ENCODE measurements around the gene REEP2. TPM values are rescaled to one million over a fixed set of nuclear protein-coding genes. Genes with fewer than 3 reads are reported as not detected.
"Not testable (repeated sequence)": the region's sequence is repeated elsewhere in the genome, so short reads cannot be mapped to it uniquely, and the experiment has no call there.

REEP2 gene
- total RNA-seq, 2 donors from 2014 or later = 12.5 to 13.0 TPM

DNA sequence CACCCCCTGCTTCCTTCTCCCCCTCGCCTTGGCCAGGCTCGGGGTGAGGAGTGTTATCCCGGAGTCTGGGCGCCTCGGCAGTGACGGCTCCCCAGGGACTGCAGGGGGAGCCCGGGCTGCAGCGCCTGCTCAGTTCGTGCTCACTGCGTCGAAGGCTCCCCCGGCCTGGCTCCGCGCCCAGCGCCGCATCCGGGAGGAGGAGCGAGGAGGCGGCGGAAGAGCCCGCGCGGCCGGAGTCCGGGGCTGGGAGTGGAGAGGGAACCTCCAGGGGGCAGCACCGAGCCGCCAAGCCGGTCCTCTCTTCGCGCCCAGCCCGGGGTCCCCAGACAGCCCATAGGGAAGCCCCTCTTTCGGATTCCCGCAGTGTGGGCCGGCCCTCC is 25.1 kb downstream of the REEP2 start:
- intact Hi-C loops (cut with DNase I) = no loop called here
- peak; percentile 99 for DNase-seq (ENCODE audit: low spot score)

DNA sequence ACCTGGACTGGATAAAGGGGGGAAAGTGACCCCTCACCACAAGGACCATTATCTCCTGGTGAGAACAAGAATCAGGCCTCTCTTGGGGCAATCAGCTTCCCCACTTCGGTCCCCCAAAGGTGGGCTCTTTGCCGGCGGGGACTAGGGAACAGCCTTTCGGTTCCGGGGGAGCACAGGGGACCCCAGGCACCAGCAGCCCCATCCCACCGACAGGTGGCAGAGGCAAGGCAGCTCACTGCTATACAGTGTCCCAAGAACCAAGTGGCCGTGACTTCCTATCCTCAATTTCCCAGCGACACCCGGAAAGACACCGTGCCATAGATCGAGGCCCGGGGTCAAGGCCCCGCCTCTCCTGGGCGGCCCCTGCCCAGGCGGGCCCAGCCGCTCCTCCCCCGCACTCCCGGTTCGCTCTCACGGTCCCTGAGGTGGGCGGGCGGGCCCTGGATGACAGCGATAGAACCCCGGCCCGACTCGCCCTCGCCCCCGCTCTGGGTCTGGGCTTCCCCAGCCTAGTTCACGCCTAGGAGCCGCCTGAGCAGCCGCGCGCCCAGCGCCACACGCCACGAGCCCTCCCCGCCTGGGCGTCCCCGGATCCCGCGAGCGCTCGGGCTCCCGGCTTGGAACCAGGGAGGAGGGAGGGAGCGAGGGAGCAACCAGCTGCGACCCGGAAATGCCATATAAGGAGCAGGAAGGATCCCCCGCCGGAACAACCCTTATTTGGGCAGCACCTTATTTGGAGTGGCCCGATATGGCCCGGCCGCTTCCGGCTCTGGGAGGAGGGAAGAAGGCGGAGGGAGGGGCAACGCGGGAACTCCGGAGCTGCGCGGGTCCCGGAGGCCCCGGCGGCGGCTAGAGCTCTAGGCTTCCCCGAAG is 25.8 kb downstream of the REEP2 start:
- intact Hi-C loops (cut with DNase I) = no loop called here
- DNase-seq (ENCODE audit: low spot score) = peak; percentile 99

DNA sequence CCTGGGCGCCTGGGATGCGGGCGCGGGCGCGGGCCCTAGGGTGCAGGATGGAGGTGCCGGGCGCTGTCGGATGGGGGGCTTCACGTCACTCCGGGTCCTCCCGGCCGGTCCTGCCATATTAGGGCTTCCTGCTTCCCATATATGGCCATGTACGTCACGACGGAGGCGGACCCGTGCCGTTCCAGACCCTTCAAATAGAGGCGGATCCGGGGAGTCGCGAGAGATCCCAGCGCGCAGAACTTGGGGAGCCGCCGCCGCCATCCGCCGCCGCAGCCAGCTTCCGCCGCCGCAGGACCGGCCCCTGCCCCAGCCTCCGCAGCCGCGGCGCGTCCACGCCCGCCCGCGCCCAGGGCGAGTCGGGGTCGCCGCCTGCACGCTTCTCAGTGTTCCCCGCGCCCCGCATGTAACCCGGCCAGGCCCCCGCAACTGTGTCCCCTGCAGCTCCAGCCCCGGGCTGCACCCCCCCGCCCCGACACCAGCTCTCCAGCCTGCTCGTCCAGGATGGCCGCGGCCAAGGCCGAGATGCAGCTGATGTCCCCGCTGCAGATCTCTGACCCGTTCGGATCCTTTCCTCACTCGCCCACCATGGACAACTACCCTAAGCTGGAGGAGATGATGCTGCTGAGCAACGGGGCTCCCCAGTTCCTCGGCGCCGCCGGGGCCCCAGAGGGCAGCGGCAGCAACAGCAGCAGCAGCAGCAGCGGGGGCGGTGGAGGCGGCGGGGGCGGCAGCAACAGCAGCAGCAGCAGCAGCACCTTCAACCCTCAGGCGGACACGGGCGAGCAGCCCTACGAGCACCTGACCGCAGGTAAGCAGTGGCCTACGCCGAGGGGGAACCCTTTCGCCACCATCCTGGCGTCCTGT is 26.6 kb downstream of the REEP2 start, which contains the start of gene EGR1:
Gene EGR1 (plus strand): TSS at position 219 of the 864 bp plus-strand sequence. CDS start 283 bp downstream, at position 502.
- peak; percentile 99 for DNase-seq (ENCODE audit: low spot score)
- intact Hi-C loops (cut with DNase I) = no loop called here

DNA sequence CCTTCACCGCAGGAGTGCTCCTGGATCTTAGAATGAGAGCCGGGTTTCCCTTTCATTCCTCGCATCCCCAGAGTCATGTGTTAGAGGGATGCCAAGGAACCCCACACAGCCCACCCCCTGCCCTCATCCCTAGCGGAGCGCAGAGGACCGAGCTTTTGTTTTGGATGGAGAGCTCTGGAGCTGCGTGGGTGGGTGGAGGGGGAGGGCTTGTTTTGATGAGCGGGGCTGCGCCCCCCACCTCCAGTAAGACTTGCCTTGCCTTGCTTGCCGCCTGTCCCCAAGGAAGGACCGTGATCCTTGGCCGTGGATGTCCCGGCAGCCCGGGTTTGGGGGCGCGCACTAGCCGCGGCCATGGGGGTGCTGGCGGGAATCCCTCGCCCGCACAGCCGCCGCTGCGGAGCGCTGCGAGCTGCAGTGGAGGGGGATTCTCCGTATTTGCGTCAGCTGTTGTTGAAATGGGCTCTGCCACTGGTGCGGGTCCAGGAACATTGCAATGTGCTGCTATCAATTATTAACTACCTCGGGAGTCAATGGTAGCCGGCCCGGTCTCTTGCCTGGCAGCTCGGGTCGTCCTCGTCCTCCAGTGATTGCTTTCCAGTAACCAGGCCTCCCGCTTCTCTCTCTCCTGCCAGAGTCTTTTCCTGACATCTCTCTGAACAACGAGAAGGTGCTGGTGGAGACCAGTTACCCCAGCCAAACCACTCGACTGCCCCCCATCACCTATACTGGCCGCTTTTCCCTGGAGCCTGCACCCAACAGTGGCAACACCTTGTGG is 27.5 kb downstream of the REEP2 start:
- intact Hi-C loops (cut with DNase I) = no loop called here

DNA sequence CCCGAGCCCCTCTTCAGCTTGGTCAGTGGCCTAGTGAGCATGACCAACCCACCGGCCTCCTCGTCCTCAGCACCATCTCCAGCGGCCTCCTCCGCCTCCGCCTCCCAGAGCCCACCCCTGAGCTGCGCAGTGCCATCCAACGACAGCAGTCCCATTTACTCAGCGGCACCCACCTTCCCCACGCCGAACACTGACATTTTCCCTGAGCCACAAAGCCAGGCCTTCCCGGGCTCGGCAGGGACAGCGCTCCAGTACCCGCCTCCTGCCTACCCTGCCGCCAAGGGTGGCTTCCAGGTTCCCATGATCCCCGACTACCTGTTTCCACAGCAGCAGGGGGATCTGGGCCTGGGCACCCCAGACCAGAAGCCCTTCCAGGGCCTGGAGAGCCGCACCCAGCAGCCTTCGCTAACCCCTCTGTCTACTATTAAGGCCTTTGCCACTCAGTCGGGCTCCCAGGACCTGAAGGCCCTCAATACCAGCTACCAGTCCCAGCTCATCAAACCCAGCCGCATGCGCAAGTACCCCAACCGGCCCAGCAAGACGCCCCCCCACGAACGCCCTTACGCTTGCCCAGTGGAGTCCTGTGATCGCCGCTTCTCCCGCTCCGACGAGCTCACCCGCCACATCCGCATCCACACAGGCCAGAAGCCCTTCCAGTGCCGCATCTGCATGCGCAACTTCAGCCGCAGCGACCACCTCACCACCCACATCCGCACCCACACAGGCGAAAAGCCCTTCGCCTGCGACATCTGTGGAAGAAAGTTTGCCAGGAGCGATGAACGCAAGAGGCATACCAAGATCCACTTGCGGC is 28.2 kb downstream of the REEP2 start:
- DNase-seq (ENCODE audit: low spot score) = peak; percentile 84
- intact Hi-C loops (cut with DNase I) = no loop called here

More for the DNA sequence above, 27.5 kb downstream of the REEP2 start:
- DNase-seq (ENCODE audit: low spot score) = no peak

DNA sequence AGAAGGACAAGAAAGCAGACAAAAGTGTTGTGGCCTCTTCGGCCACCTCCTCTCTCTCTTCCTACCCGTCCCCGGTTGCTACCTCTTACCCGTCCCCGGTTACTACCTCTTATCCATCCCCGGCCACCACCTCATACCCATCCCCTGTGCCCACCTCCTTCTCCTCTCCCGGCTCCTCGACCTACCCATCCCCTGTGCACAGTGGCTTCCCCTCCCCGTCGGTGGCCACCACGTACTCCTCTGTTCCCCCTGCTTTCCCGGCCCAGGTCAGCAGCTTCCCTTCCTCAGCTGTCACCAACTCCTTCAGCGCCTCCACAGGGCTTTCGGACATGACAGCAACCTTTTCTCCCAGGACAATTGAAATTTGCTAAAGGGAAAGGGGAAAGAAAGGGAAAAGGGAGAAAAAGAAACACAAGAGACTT is 28.9 kb downstream of the REEP2 start:
- DNase-seq (ENCODE audit: low spot score) = peak; percentile 83
- intact Hi-C loops (cut with DNase I) = no loop called here

DNA sequence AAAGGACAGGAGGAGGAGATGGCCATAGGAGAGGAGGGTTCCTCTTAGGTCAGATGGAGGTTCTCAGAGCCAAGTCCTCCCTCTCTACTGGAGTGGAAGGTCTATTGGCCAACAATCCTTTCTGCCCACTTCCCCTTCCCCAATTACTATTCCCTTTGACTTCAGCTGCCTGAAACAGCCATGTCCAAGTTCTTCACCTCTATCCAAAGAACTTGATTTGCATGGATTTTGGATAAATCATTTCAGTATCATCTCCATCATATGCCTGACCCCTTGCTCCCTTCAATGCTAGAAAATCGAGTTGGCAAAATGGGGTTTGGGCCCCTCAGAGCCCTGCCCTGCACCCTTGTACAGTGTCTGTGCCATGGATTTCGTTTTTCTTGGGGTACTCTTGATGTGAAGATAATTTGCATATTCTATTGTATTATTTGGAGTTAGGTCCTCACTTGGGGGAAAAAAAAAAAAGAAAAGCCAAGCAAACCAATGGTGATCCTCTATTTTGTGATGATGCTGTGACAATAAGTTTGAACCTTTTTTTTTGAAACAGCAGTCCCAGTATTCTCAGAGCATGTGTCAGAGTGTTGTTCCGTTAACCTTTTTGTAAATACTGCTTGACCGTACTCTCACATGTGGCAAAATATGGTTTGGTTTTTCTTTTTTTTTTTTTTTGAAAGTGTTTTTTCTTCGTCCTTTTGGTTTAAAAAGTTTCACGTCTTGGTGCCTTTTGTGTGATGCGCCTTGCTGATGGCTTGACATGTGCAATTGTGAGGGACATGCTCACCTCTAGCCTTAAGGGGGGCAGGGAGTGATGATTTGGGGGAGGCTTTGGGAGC is 29.5 kb downstream of the REEP2 start:
- DNase-seq (ENCODE audit: low spot score) = no peak
- intact Hi-C loops (cut with DNase I) = no loop called here

DNA sequence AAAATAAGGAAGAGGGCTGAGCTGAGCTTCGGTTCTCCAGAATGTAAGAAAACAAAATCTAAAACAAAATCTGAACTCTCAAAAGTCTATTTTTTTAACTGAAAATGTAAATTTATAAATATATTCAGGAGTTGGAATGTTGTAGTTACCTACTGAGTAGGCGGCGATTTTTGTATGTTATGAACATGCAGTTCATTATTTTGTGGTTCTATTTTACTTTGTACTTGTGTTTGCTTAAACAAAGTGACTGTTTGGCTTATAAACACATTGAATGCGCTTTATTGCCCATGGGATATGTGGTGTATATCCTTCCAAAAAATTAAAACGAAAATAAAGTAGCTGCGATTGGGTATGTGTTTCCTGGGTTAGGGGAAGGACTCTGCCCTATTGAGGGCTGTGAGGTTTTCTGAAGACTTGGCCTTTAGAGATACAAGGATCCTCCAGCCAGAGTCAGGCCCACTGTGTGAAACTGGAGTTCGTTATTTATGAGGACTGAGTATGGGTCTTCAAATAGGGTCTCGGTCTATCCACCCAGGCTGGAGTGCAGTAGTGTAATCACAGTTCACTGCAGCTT is 30.2 kb downstream of the REEP2 start:
- no peak for DNase-seq (ENCODE audit: low spot score)
- intact Hi-C loops (cut with DNase I) = no loop called here

DNA sequence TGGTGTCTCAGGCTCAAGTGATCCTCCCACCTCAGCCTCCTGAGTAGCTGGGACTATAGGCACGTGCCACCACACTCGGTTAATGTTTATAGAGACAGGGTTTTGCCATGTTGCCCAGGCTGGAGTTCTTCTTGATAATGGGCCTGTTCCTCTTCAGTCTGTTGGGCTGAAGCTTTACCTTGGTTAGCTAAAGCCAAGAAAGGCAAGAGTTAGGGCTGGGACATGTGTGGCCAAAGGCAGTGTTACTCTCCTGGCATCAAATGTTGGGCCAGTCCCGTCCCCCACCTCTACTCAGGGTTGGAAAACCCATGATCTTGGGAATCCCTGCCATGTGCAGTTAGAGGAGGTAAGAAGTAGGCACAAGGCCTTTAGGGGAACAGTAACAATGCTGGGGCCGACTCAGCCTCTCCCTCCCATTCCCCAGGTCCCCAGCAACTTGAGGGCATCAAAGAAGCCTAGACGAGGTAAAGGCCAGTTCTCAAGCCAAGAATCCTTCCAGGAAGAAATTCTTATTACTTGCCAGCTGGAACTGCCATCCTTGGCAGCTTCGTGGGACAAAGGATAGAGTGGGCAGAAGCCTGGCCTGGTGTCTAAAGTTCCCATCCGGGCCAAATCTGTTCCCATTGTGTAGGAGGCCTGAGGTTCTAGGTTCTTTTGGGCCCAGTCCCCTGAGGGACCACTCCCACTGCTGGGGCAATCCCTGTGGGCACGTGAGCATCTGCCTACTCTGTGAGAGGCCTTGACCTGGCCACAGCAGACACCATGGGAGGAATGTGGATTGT is 30.9 kb downstream of the REEP2 start:
- intact Hi-C loops (cut with DNase I) = no loop called here
- peak; percentile 92 for DNase-seq (ENCODE audit: low spot score)

DNA sequence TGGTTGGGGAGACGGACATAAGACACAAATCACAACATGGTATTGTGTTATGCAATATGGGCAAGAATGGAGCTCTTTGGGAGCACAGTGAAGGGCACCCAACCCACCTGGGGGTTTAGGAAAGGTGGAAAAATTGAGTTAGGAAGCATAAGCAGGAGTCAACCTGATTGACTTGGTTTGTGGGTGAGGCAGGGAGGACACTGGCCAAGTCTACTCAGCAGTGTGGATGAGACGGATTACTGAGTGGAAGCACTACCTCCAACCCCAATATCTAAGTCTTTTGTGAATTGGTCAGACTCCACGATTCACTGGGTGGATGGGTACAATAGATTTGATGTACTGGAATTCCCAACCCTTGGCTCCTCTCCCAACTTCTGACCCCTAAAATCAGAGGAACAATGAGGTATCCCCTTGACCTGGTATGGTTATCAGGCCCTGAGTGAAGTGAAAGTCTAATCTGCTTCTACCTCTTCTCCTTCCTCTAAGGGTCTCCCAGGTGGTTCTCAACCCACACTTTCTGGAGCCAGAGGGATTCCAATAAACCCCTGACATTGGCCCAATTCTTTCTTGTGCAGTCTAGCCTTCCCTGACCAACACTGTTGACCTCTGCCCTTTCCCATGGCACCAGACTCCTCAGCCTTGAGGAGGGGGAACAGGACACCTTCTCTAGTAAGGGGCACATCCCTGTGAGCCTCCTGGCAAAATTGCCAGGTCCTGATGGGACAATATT is 31.6 kb downstream of the REEP2 start:
- DNase-seq (ENCODE audit: low spot score) = peak; percentile 78

DNA sequence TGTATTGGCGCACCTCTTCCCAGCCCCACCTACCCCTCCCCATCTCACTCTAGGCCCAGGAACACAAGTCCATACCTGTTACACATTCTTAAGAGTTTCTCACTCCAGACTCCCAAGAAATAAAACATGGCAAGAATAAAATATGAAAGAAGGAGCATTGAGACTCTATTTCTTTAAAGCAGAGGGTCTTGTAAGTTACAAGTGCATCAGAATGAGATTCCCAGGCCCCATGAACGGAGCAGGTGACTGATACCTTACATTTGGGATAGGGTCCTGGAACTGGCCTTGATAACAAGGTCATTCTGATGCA is 32.1 kb downstream of the REEP2 start:
- no peak for DNase-seq (ENCODE audit: low spot score)
- intact Hi-C loops (cut with DNase I) = no loop called here

More for the DNA sequence above, 31.6 kb downstream of the REEP2 start:
- intact Hi-C loops (cut with DNase I) = no loop called here

DNA sequence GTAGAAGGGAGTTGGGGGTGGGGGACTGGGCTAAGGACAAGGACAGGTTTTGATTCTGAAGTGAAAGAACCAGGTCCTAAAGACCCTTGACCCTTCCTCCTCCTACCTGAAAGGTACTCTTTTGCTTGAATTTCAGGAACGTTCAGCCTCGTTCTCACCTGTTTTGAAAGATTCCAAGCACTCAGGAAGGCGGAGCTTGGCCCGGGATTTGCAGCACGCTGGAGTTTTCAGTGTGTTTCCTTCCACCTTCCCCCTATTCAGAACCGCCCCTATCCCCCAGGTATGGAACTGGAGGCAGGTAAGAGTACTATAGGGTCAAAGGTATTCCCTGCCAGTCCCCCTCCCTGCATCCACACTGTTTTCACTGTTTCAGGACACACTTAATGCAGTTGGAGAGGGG is 33.5 kb downstream of the REEP2 start:
- no peak for DNase-seq (ENCODE audit: low spot score)
- intact Hi-C loops (cut with DNase I) = no loop called here

DNA sequence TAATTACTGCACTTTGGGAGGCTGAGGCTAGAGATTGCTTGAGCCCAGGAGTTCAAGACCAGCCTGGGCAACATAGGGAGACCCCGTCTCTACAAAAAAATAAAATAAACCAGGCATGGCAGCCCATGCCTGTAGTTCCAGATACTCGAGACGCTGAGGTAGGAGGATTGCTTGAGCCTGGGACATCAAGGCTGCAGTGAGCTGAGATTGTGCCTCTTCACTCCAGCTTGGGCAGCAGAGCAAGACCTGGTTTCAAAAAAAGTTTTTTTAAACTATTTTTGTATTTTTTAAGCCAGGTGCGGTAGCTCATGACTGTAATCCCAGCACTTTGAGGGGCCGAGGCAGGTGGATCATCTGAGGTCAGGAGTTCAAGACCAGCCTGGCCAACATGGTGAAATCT is 34.3 kb downstream of the REEP2 start:
- intact Hi-C loops (cut with DNase I); DNase-seq (ENCODE audit: low spot score): not testable (repeated sequence)

DNA sequence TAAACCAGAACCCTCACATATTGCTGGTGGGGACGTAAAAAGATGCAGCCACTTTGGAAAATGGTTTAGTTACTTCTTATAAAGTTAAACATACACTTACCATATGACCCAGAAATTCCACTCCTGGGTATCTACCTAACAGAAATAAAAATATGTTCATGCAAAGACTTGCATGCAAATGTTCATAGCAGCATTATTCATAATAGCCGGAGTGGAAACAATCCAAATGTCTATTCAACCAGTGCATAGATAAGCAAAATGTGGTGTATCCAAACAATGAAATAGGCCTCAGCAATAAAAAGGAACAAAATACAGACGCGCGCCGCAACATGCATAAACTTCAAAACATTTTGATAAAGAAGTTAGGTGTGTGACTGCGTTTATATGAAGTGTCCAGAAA is 38.1 kb downstream of the REEP2 start:
- intact Hi-C loops (cut with DNase I) = no loop called here
- no peak for DNase-seq (ENCODE audit: low spot score)

DNA sequence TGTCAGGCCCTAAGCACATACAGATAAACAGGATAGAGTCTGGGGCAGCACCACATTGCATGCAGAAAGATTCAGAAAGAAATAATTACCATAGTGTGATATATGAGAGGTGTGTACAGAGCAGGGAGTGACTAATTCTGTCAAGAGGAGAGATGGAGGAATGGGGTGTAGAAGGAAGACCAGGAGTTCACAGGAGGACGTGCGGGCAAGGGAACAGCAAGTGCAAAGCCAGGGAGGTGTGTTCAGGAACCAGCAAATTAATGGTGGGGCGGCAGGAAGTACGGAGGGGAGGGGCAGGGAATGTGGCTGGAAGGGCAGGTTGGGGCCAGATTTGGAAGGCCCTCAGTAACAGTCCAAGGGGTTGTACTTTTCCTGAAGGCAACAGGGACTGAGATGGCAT is 43.8 kb downstream of the REEP2 start:
- DNase-seq (ENCODE audit: low spot score) = no peak
- intact Hi-C loops (cut with DNase I) = no loop called here

DNA sequence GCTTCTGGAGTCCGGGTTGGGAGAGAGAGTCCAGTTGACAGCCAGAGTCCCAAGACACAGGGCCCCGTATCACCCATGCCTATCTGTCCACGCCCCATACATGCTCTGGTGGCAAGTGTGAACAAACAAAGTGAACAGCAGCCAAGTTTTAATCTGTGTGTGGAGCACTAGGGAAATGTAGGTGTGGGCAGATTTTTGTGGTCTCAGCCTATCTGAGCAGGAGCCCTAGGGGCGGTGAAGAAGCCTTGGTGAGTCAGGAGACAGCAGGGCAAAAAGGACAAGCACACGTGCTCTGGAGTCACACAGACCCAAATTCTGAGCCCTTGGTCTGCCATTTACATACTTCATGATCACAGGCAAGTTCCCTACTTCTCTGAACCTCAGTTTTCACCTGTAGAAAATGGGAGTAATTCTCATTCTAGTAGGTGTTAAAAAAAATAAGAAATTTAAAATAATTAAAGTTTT is 49.7 kb downstream of the REEP2 start:
- intact Hi-C loops (cut with DNase I) = no loop called here
- DNase-seq (ENCODE audit: low spot score) = no peak

Data from posterior vena cava (tissue), 2 donors.